ENCODE measurements around the gene JAKMIP2.

GRCh38 chr5:147773139-147773538 is 9.4 kb downstream of the JAKMIP2 start:
- TF ChIP-seq CTCF (IDR thresholded peaks at IDR 0.05 in 2 of 3, conservative IDR thresholded peaks at IDR 0.05 in 1 of 3; ENCODE audit: borderline replicate concordance in 1 of 3, insufficient read depth in 1 of 3, low read depth in 2 of 3, low read length in 2 of 3) (no peak), ZBTB33 (IDR thresholded peaks at IDR 0.05; ENCODE audit: extremely low read depth, insufficient replicate concordance, low read length) (no peak), MAX (IDR thresholded peaks at IDR 0.05) (no peak), ZNF274 (IDR thresholded peaks at IDR 0.05; ENCODE audit: low read depth, low read length) (no peak), POLR2AphosphoS5 (IDR thresholded peaks at IDR 0.05; ENCODE audit: low read depth, low read length) (no peak)

All from HCT116 (cell line).